Gastrocnemius medialis (tissue), 4 donors: Measurements from ENCODE around the gene IL16. TPM values are rescaled to one million over a fixed set of nuclear protein-coding genes. Genes with fewer than 3 reads are reported as not detected.

Experiments used
- ATAC-seq, 2 donors: fragments of 150-250 bp; one replicate each; pipeline ENCODE4 v1.9.1; 2016
- DNase-seq, 2 donors: peaks; one replicate each; pipeline ENCODE4 v3.0.0-alpha.2; 2019
- H3K27ac ChIP-seq, 4 donors: fragments of 200-600 bp; sonication (generic); 1 replicate in 1 of 4; 2 replicates in 3 of 4; pipeline ENCODE4 v1.5.1; 2016 to 2018; ENCODE audit warnings: mild to moderate bottlenecking in 2 of 4, moderate library complexity in 1 of 4
- H3K27me3 ChIP-seq, 3 donors: fragments of 200-600 bp; sonication (generic) in 2 of 3; 1 replicate in 1 of 3; 2 replicates in 2 of 3; pipeline versions ENCODE4 v1.5.1 to v1.6.0; 2016 to 2019; ENCODE audit warnings: mild to moderate bottlenecking in 1 of 3, moderate library complexity in 1 of 3
- H3K36me3 ChIP-seq, 2 donors: fragments of 200-600 bp; sonication (generic) in 1 of 2; one replicate each; pipeline ENCODE4 v1.5.1; 2017 to 2018
- H3K4me1 ChIP-seq, 2 donors: fragments of 200-600 bp; sonication (generic) in 1 of 2; one replicate each; pipeline ENCODE4 v1.5.1; 2016 to 2017; ENCODE audit warnings: mild to moderate bottlenecking in 2 of 2
- H3K4me3 ChIP-seq, 4 donors: fragments of 200-600 bp; sonication (generic) in 3 of 4; 1 replicate in 1 of 4; 2 replicates in 3 of 4; pipeline ENCODE4 v1.5.1; 2016 to 2019; ENCODE audit warnings: mild to moderate bottlenecking in 2 of 4
- H3K9me3 ChIP-seq, 3 donors: fragments of 200-600 bp; sonication (generic) in 2 of 3; 1 replicate in 1 of 3; 2 replicates in 2 of 3; pipeline ENCODE4 v1.5.1; 2016 to 2019
- CTCF ChIP-seq, 5 experiments: fragments of 450-650 bp in 3 of 5; fragments of 200-600 bp in 2 of 5; sonication (generic) in 2 of 5; IDR thresholded peaks in 4 of 5; conservative IDR thresholded peaks in 1 of 5; 1 replicate in 4 of 5; 2 replicates in 1 of 5; pipeline ENCODE4 v1.5.1; 2016 to 2019; ENCODE audit warnings: antibody characterized with exemption in 5 of 5, mild to moderate bottlenecking in 3 of 5, moderate library complexity in 3 of 5
- POLR2A ChIP-seq, 2 donors: fragments of 450-650 bp; IDR thresholded peaks; one replicate each; pipeline ENCODE4 v1.6.1; 2017; ENCODE audit warnings: antibody characterized with exemption in 2 of 2, mild to moderate bottlenecking in 2 of 2, moderate library complexity in 2 of 2
- in situ Hi-C, 4 donors: fragments of 200-750 bp; cut with MboI; loops; one replicate each; pipeline versions ENCODE4 v1.15.0 to v1.8.0; 2017; ENCODE audit warnings: low sequenced_read_pairs in 4 of 4
- intact Hi-C: fragments of 100-400 bp; cut with DNase I; formaldehyde crosslinking; loops from one replicate; pipeline ENCODE4 v1.15.1; 2023; ENCODE audit warnings: low total_unique reads
- total RNA-seq, 4 donors: library from RNA; depleted of rRNA; stranded (reverse); fragments of >200 nt; gene quantifications; one replicate each; pipeline versions ENCODE4 v1.1.0 to v1.2.3, GENCODE V29; 2016

Gene IL16
- total RNA-seq, 4 donors from 2014 or later, result 3.3 to 4.5 (median 4.3) TPM

GRCh38 chr15:81285461-81285860 lies 88.8 kb downstream of the IL16 start:
- TF ChIP-seq CTCF (IDR thresholded peaks at IDR 0.05 in 4 of 5, conservative IDR thresholded peaks at IDR 0.05 in 1 of 5), result no peak
- Histone ChIP-seq H3K27ac (no peak overlapping the region), H3K4me3 (no peak overlapping the region), H3K4me1 (peaks cover 0 to 5% of the 10 kb centered on the region in 2 donors), H3K36me3 (no peaks in the 10 kb centered on the region), H3K9me3 (no peaks in the 10 kb centered on the region), H3K27me3 (no peaks in the 10 kb centered on the region)
- DNase-seq (no peak), ATAC-seq (no peak)
- intact Hi-C loops (no loop called here), in situ Hi-C loops (no loop called here)

- intact Hi-C loops (no loop called here), in situ Hi-C loops (no loop called here)
- TF ChIP-seq CTCF (IDR thresholded peaks at IDR 0.05 in 4 of 5, conservative IDR thresholded peaks at IDR 0.05 in 1 of 5), result no peak
- no peak for TF ChIP-seq POLR2A (IDR thresholded peaks at IDR 0.05)
- no peak for DNase-seq
- Histone ChIP-seq H3K9me3 (no peaks in the 10 kb centered on the region), H3K4me3 (no peak overlapping the region), H3K36me3 (no peaks in the 10 kb centered on the region), H3K27ac (no peak overlapping the region), H3K4me1 (peaks cover 0 to 5% of the 10 kb centered on the region in 2 donors), H3K27me3 (no peaks in the 10 kb centered on the region)
- no peak for ATAC-seq
Observed at GRCh38 chr15:81286621-81287121, 90.0 kb downstream of the IL16 start.

- in situ Hi-C loops (no loop called here), intact Hi-C loops (no loop called here)
- TF ChIP-seq POLR2A (IDR thresholded peaks at IDR 0.05), result no peak
- TF ChIP-seq CTCF (IDR thresholded peaks at IDR 0.05 in 4 of 5, conservative IDR thresholded peaks at IDR 0.05 in 1 of 5), result no peak
- Histone ChIP-seq H3K9me3 (no peaks in the 10 kb centered on the region), H3K4me1 (peaks cover 0 to 5% of the 10 kb centered on the region in 2 donors), H3K27me3 (no peaks in the 10 kb centered on the region), H3K27ac (no peak overlapping the region), H3K4me3 (no peak overlapping the region), H3K36me3 (no peaks in the 10 kb centered on the region)
- ATAC-seq, result no peak
- no peak for DNase-seq
Observed at GRCh38 chr15:81288040-81288439, 91.4 kb downstream of the IL16 start.

GRCh38 chr15:81288616-81289015 lies 91.9 kb downstream of the IL16 start:
- H3K27ac ChIP-seq, result no peak overlapping the region
- intact Hi-C loops (no loop called here), in situ Hi-C loops (no loop called here)
- H3K36me3 ChIP-seq, result no peaks in the 10 kb centered on the region
- peaks cover 0 to 5% of the 10 kb centered on the region in 2 donors for H3K4me1 ChIP-seq
- no peaks in the 10 kb centered on the region for H3K27me3 ChIP-seq
- H3K9me3 ChIP-seq, result no peaks in the 10 kb centered on the region
- TF ChIP-seq POLR2A (IDR thresholded peaks at IDR 0.05) (no peak), CTCF (IDR thresholded peaks at IDR 0.05 in 4 of 5, conservative IDR thresholded peaks at IDR 0.05 in 1 of 5) (no peak)
- ATAC-seq (no peak), DNase-seq (no peak)
- H3K4me3 ChIP-seq, result no peak overlapping the region

- no peak for ATAC-seq
- no peak for DNase-seq
- no peak for TF ChIP-seq CTCF (IDR thresholded peaks at IDR 0.05 in 4 of 5, conservative IDR thresholded peaks at IDR 0.05 in 1 of 5)
- intact Hi-C loops, result no loop called here
- Histone ChIP-seq H3K4me1 (peaks cover 4% of the 10 kb centered on the region in 2 donors), H3K4me3 (no peak overlapping the region), H3K36me3 (no peaks in the 10 kb centered on the region), H3K9me3 (no peaks in the 10 kb centered on the region), H3K27ac (no peak overlapping the region), H3K27me3 (no peaks in the 10 kb centered on the region)
- in situ Hi-C loops, result no loop called here
Observed at GRCh38 chr15:81289910-81290309, 93.2 kb downstream of the IL16 start.
